Endothelial cell of umbilical vein (primary cell): ENCODE measurements around the gene COA7. TPM values are rescaled to one million over a fixed set of nuclear protein-coding genes. Genes with fewer than 3 reads are reported as not detected.

Experiments used
- BruUV-seq: library from RNA; stranded (reverse); fragments of 400-500 nt; replicated peaks from 2 replicates; lab custom pipeline; 2021; lab: Mats Ljungman, UMichigan
- CTCF ChIA-PET: fragments of 300-600, 350-600 bp; sonication (Branson Sonifier 250); formaldehyde crosslinking; loops from one replicate; lab custom pipeline; 2021; ENCODE audit warnings: antibody characterized with exemption, inconsistent platforms; lab: Charles Lee
- POLR2A ChIA-PET: fragments of 300-600, 350-600 bp; sonication (Branson Sonifier 250); formaldehyde crosslinking; loops from one replicate; lab custom pipeline; 2021; ENCODE audit warnings: antibody characterized with exemption, inconsistent platforms; lab: Charles Lee
- DNase-seq: peaks from one replicate; pipeline ENCODE4 v3.0.0-alpha.2; 2011; ENCODE audit warnings: low read depth, low spot score
- FAIRE-seq: peaks from 2 replicates; lab custom pipeline; 2011; peaks lifted over from hg19 to GRCh38; lab: Jason Lieb, UNC
- H2AFZ ChIP-seq: 2 replicates; pipeline ENCODE4 v1.6.0; 2012; ENCODE audit warnings: low read depth, low read length, control low read depth, inconsistent platforms
- H3K27ac ChIP-seq: 2 replicates; pipeline ENCODE4 v1.5.1; 2011; ENCODE audit warnings: low read depth, mild to moderate bottlenecking, control low read depth, low read length, moderate library complexity; ENCODE audit not compliant: insufficient read depth
- H3K27me3 ChIP-seq, 2 experiments: 2 replicates each; pipeline versions ENCODE4 v1.6.0 to v1.6.1; 2011; ENCODE audit warnings: low read length in 2 of 2, mixed read lengths in 1 of 2; ENCODE audit not compliant: control insufficient read depth in 2 of 2, insufficient read depth in 2 of 2
- H3K36me3 ChIP-seq, 2 experiments: 2 replicates in 1 of 2; 3 replicates in 1 of 2; pipeline ENCODE4 v1.5.1; 2011; ENCODE audit warnings: low read length in 2 of 2, mild to moderate bottlenecking in 1 of 2, moderate library complexity in 1 of 2; ENCODE audit not compliant: control insufficient read depth in 2 of 2, insufficient read depth in 2 of 2; ENCODE audit errors: extremely low read depth in 1 of 2
- H3K4me1 ChIP-seq: 3 replicates; pipeline ENCODE4 v1.5.1; 2011; ENCODE audit warnings: mild to moderate bottlenecking, low read length; ENCODE audit not compliant: control insufficient read depth, insufficient read depth; ENCODE audit errors: extremely low read depth
- H3K4me2 ChIP-seq: 2 replicates; pipeline ENCODE4 v1.6.1; 2011; ENCODE audit warnings: low read length, control low read depth, mixed read lengths; ENCODE audit not compliant: insufficient read depth
- H3K4me3 ChIP-seq, 3 experiments: fragments of 200-600 bp in 1 of 3; sonication (generic), shearing (Covaris generic) in 1 of 3; replicated peaks in 1 of 3; 2 replicates each; pipeline ENCODE4 v1.5.1; 2011 to 2016; ENCODE audit warnings: control low read depth in 3 of 3, low read length in 3 of 3, mild to moderate bottlenecking in 2 of 3, inconsistent platforms in 1 of 3, low read depth in 1 of 3, moderate library complexity in 1 of 3; ENCODE audit not compliant: insufficient read depth in 1 of 3
- H3K79me2 ChIP-seq: 2 replicates; pipeline ENCODE4 v1.6.0; 2012; ENCODE audit warnings: low read length, inconsistent platforms; ENCODE audit not compliant: control insufficient read depth, insufficient read depth
- H3K9ac ChIP-seq: replicated peaks from 2 replicates; pipeline ENCODE3; 2011; ENCODE audit warnings: low read length, control low read depth; ENCODE audit not compliant: insufficient read depth; ENCODE audit errors: extremely low read depth
- H3K9me1 ChIP-seq: replicated peaks from 3 replicates; pipeline ENCODE4 v1.6.0; 2011; ENCODE audit warnings: mild to moderate bottlenecking, low read length; ENCODE audit not compliant: control insufficient read depth, insufficient read depth; ENCODE audit errors: extremely low read depth
- H3K9me3 ChIP-seq: replicated peaks from 2 replicates; pipeline ENCODE4 v1.5.1; 2012; ENCODE audit warnings: low read length, inconsistent platforms; ENCODE audit not compliant: control insufficient read depth, insufficient read depth
- H4K20me1 ChIP-seq: replicated peaks from 2 replicates; pipeline ENCODE3; 2011; ENCODE audit warnings: mild to moderate bottlenecking, low read length; ENCODE audit not compliant: control insufficient read depth, insufficient read depth; ENCODE audit errors: extremely low read depth
- EZH2 ChIP-seq: IDR thresholded peaks from 2 replicates; pipeline ENCODE4 v1.6.1; 2012; ENCODE audit warnings: borderline replicate concordance, low read depth, mild to moderate bottlenecking, moderate library complexity, low read length, inconsistent platforms; ENCODE audit not compliant: severe bottlenecking
- FOS ChIP-seq: IDR thresholded peaks from 2 replicates; pipeline ENCODE4 v1.6.1; 2011; ENCODE audit warnings: mild to moderate bottlenecking, low read length, moderate library complexity, borderline replicate concordance; ENCODE audit not compliant: insufficient read depth
- GATA2 ChIP-seq: IDR thresholded peaks from 2 replicates; pipeline ENCODE4 v1.7.0; 2011; ENCODE audit warnings: low read depth, mild to moderate bottlenecking, moderate library complexity, mixed read lengths, low read length; ENCODE audit not compliant: insufficient read length, insufficient read depth
- JUN ChIP-seq: IDR thresholded peaks from 2 replicates; pipeline ENCODE4 v1.6.1; 2011; ENCODE audit warnings: borderline replicate concordance, low read depth; ENCODE audit not compliant: insufficient read length, insufficient read depth
- MYC ChIP-seq: IDR thresholded peaks from one replicate; pipeline ENCODE4 v1.6.1; 2011; ENCODE audit warnings: mild to moderate bottlenecking, low read depth, low read length
- POLR2A ChIP-seq: IDR thresholded peaks from 2 replicates; pipeline ENCODE4 v1.6.1; 2012; ENCODE audit warnings: low read depth, mild to moderate bottlenecking, control low read depth, low read length
- POLR2AphosphoS5 ChIP-seq: IDR thresholded peaks from 2 replicates; pipeline ENCODE4 v1.6.1; 2012; ENCODE audit warnings: low read depth, mild to moderate bottlenecking, control low read depth, low read length, moderate library complexity; ENCODE audit not compliant: insufficient read depth
- dilution Hi-C: fragments of 300-500 bp; cut with MboI; formaldehyde crosslinking; loops from one replicate; pipeline ENCODE4 v1.15.0; 2019; ENCODE audit warnings: low sequenced_read_pairs; ENCODE audit not compliant: extremely low pct_ligation_motif_present
- intact Hi-C: fragments of 100-400 bp; cut with micrococcal nuclease; formaldehyde crosslinking; loops from one replicate; pipeline ENCODE4 v1.10.0; 2022
- polyA plus RNA-seq, 4 experiments: library from polyadenylated mRNA; depleted of rRNA in 3 of 4; stranded (reverse) in 3 of 4; unstranded in 1 of 4; fragments of >200 nt; gene quantifications; 2 replicates each; pipeline versions ENCODE4 v1.2.1 to v1.2.3, GENCODE V29; 2011 to 2012; ENCODE audit warnings: missing spikeins in 1 of 4
- total RNA-seq: library from RNA; stranded (reverse); gene quantifications from 2 replicates; pipeline ENCODE4 v1.2.3, GENCODE V29; 2021
- TF ChIP-seq, protein P1 (sequence below): IDR thresholded peaks from 2 replicates; pipeline ENCODE4 v1.6.1; 2011; ENCODE audit not compliant: insufficient read depth, insufficient read length
- TF ChIP-seq, protein P2 (sequence below), 2 donors: IDR thresholded peaks; 1 replicate in 1 of 2; 2 replicates in 1 of 2; pipeline ENCODE4 v1.5.1; 2011; ENCODE audit warnings: low read length in 2 of 2, mild to moderate bottlenecking in 2 of 2, moderate library complexity in 2 of 2, control low read depth in 1 of 2, inconsistent platforms in 1 of 2, low read depth in 1 of 2; ENCODE audit not compliant: insufficient read depth in 1 of 2; ENCODE audit errors: extremely low read depth in 1 of 2

COA7 gene
- total and polyA plus RNA-seq, 2 donors (not counting 3 experiments of a cell fraction or from before 2014, with no cell fraction given): 11.7 to 28.6 TPM

DNA sequence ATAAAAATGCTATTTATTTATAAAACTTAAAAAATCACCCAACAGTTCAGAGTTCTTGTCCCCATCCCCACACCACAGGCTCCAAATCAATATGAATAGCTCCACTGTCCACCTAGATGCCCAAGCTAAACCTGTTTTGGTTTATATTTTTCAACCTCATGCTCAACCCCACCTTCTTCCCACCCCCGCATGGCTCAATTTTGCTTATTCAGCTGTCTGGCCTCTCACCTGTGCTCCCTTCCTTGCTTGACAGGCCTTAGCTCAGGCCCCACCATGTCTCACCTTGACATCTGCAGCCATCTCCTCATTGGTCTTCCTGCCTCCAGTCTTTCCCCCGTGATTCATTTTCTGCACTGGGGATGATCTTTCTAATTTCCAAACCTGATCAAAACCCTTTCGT is 17.8 kb downstream of the COA7 start:
- intact Hi-C loops: no loop called here
- FAIRE-seq: no peak
- Histone ChIP-seq H4K20me1 (no peaks in the 10 kb centered on the region), H3K27me3 (no peaks in the 10 kb centered on the region), H2AFZ (no peak overlapping the region), H3K9me3 (no peaks in the 10 kb centered on the region), H3K79me2 (no peaks in the 10 kb centered on the region), H3K4me1 (no peaks in the 10 kb centered on the region), H3K27ac (no peak overlapping the region), H3K9ac (no peak overlapping the region), H3K9me1 (no peaks in the 10 kb centered on the region), H3K36me3 (no peaks in the 10 kb centered on the region), H3K4me3 (no peak overlapping the region), H3K4me2 (no peak overlapping the region)
- POLR2A ChIA-PET: interaction anchor here (0.6 kb wide), 1 partner anchor 110 kb away, joined by 3 read pairs; no protein-coding TSS in a partner anchor
- BruUV-seq: no TSS peak
- dilution Hi-C loops: no loop called here
- no peak for DNase-seq
- TF ChIP-seq POLR2AphosphoS5: no peak
- TF ChIP-seq MYC: no peak
- TF ChIP-seq, protein P1, sequence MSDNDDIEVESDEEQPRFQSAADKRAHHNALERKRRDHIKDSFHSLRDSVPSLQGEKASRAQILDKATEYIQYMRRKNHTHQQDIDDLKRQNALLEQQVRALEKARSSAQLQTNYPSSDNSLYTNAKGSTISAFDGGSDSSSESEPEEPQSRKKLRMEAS: no peak
- TF ChIP-seq GATA2: no peak
- no peak for TF ChIP-seq FOS
- TF ChIP-seq EZH2: no peak
- TF ChIP-seq POLR2A: no peak
- TF ChIP-seq, protein P2, sequence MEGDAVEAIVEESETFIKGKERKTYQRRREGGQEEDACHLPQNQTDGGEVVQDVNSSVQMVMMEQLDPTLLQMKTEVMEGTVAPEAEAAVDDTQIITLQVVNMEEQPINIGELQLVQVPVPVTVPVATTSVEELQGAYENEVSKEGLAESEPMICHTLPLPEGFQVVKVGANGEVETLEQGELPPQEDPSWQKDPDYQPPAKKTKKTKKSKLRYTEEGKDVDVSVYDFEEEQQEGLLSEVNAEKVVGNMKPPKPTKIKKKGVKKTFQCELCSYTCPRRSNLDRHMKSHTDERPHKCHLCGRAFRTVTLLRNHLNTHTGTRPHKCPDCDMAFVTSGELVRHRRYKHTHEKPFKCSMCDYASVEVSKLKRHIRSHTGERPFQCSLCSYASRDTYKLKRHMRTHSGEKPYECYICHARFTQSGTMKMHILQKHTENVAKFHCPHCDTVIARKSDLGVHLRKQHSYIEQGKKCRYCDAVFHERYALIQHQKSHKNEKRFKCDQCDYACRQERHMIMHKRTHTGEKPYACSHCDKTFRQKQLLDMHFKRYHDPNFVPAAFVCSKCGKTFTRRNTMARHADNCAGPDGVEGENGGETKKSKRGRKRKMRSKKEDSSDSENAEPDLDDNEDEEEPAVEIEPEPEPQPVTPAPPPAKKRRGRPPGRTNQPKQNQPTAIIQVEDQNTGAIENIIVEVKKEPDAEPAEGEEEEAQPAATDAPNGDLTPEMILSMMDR (IDR thresholded peaks at IDR 0.05; ENCODE audit: extremely low read depth in 1 of 2, insufficient read depth in 1 of 2, low read depth in 1 of 2, low read length in 2 of 2): no peak
- no peak for TF ChIP-seq JUN
- CTCF ChIA-PET: interaction anchor here (0.7 to 1.2 kb wide), 2 partner anchors 11 to 35 kb away, joined by 3 read pairs; no protein-coding TSS in a partner anchor
